Natural killer cell (primary cell): ENCODE data around the gene GYPC. TPM values are rescaled to one million over a fixed set of nuclear protein-coding genes. Genes with fewer than 3 reads are reported as not detected.

Source experiments
- ATAC-seq, 3 donors: fragments of 150-1000 bp in 2 of 3; fragments of 200-7000 bp in 1 of 3; cut with Tn5 transposase; 1 replicate in 1 of 3; 2 replicates in 2 of 3; pipeline ENCODE4 v1.10.0; 2021; ENCODE audit warnings: mild to moderate bottlenecking in 2 of 3, moderate library complexity in 2 of 3
- DNase-seq, 2 donors: peaks; one replicate each; pipeline versions ENCODE4 v3.0.0 to v3.0.0-alpha.2; 2013 to 2021; ENCODE audit warnings: mixed read lengths in 1 of 2
- H3K27ac ChIP-seq: one replicate; pipeline ENCODE4 v1.5.1; 2013; ENCODE audit warnings: mild to moderate bottlenecking, low read length
- H3K27me3 ChIP-seq: one replicate; pipeline ENCODE4 v1.6.1; 2013; ENCODE audit warnings: low read length; ENCODE audit not compliant: control insufficient read depth, insufficient read depth
- H3K36me3 ChIP-seq: one replicate; pipeline ENCODE4 v1.6.1; 2013; ENCODE audit warnings: low read length; ENCODE audit not compliant: control insufficient read depth, insufficient read depth
- H3K4me1 ChIP-seq: one replicate; pipeline ENCODE4 v1.6.1; 2013; ENCODE audit warnings: low read length; ENCODE audit not compliant: control insufficient read depth, insufficient read depth
- H3K4me3 ChIP-seq: one replicate; pipeline ENCODE4 v1.5.1; 2013; ENCODE audit warnings: low read length
- H3K9me3 ChIP-seq: one replicate; pipeline ENCODE4 v1.6.1; 2013; ENCODE audit warnings: low read length; ENCODE audit not compliant: control insufficient read depth, insufficient read depth
- H3K27ac Mint-ChIP-seq, 2 donors: one replicate each; pipeline ENCODE4 v1.8.0; 2022; ENCODE audit warnings: mild to moderate bottlenecking in 2 of 2, mixed read lengths in 2 of 2, moderate library complexity in 1 of 2
- H3K27me3 Mint-ChIP-seq, 2 donors: one replicate each; pipeline ENCODE4 v1.8.0; 2022; ENCODE audit warnings: low read depth in 2 of 2, mixed read lengths in 2 of 2
- H3K36me3 Mint-ChIP-seq: one replicate; pipeline ENCODE4 v1.8.0; 2022; ENCODE audit warnings: mixed read lengths
- H3K4me1 Mint-ChIP-seq, 2 donors: one replicate each; pipeline ENCODE4 v1.8.0; 2022; ENCODE audit warnings: mixed read lengths in 2 of 2
- H3K4me3 Mint-ChIP-seq: one replicate; pipeline ENCODE4 v1.8.0; 2022; ENCODE audit warnings: mild to moderate bottlenecking, moderate library complexity, mixed read lengths
- H3K9me3 Mint-ChIP-seq, 2 donors: one replicate each; pipeline ENCODE4 v1.8.0; 2022; ENCODE audit warnings: mixed read lengths in 2 of 2
- whole genome bisulfite sequencing: methylation state at CpG from one replicate; pipeline ENCODE4 v1.1.7; 2013; ENCODE audit warnings: missing lambda C conversion rate; ENCODE audit not compliant: insufficient coverage; 5-methylcytosine and 5-hydroxymethylcytosine counted together
- intact Hi-C: fragments of 100-400 bp; cut with micrococcal nuclease; formaldehyde crosslinking; loops from one replicate; pipeline ENCODE4 v1.14.2; 2022
- total RNA-seq, 4 donors: library from RNA; stranded (reverse); fragments of 120-200 nt in 1 of 4; gene quantifications; one replicate each; pipeline versions ENCODE4 v1.2.3 to v1.2.4, GENCODE V29; 2013 to 2022
- TF ChIP-seq, protein P1 (sequence below): fragments of 200-600 bp; IDR thresholded peaks from one replicate; pipeline ENCODE4 v1.8.0; 2022; ENCODE audit warnings: antibody characterized with exemption

Gene GYPC
- total RNA-seq, 3 donors from 2014 or later (not counting 1 experiment from before 2014, with no cell fraction given), result 74.2 to 92.3 (median 78.7) TPM

DNA sequence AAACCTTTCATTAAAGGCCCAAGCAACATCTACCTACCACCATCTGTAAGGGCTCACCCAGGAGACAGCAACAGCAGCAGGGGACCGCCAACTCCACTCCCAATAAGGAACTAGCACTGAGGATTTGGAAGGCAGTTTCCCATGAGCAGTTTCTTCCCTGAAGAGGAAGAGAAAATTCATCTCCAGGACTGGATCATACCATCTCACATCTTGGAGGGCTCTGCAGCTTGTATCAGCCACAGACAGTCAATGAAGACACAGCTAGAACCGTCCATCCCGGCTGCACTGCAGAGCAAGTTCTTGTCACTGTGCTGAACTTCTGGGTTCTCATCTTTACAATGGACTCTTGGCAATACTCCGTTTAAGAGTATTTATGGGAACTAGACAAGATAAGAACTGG lies 2.8 kb upstream of the GYPC start:
- intact Hi-C loops, result no loop called here
- Histone ChIP-seq H3K27ac (no peak overlapping the region), H3K27me3 (no peaks in the 10 kb centered on the region), H3K36me3 (no peaks in the 10 kb centered on the region), H3K4me3 (no peak overlapping the region), H3K4me1 (peaks cover 27% of the 10 kb centered on the region), H3K9me3 (no peaks in the 10 kb centered on the region)
- H3K4me1 Mint-ChIP-seq, result peaks cover 26 to 27% of the 10 kb centered on the region in 2 donors
- DNase-seq (no peak), ATAC-seq (no peak)
- H3K9me3 Mint-ChIP-seq, result no peaks in the 10 kb centered on the region
- H3K4me3 Mint-ChIP-seq, result no peak overlapping the region
- no peaks in the 10 kb centered on the region for H3K36me3 Mint-ChIP-seq
- WGBS, result 97% methylated on average over 4 of the region's 4 CpGs
- H3K27me3 Mint-ChIP-seq, result no peaks in the 10 kb centered on the region
- TF ChIP-seq, protein P1, sequence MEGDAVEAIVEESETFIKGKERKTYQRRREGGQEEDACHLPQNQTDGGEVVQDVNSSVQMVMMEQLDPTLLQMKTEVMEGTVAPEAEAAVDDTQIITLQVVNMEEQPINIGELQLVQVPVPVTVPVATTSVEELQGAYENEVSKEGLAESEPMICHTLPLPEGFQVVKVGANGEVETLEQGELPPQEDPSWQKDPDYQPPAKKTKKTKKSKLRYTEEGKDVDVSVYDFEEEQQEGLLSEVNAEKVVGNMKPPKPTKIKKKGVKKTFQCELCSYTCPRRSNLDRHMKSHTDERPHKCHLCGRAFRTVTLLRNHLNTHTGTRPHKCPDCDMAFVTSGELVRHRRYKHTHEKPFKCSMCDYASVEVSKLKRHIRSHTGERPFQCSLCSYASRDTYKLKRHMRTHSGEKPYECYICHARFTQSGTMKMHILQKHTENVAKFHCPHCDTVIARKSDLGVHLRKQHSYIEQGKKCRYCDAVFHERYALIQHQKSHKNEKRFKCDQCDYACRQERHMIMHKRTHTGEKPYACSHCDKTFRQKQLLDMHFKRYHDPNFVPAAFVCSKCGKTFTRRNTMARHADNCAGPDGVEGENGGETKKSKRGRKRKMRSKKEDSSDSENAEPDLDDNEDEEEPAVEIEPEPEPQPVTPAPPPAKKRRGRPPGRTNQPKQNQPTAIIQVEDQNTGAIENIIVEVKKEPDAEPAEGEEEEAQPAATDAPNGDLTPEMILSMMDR, result no peak
- H3K27ac Mint-ChIP-seq, result no peak overlapping the region

DNA sequence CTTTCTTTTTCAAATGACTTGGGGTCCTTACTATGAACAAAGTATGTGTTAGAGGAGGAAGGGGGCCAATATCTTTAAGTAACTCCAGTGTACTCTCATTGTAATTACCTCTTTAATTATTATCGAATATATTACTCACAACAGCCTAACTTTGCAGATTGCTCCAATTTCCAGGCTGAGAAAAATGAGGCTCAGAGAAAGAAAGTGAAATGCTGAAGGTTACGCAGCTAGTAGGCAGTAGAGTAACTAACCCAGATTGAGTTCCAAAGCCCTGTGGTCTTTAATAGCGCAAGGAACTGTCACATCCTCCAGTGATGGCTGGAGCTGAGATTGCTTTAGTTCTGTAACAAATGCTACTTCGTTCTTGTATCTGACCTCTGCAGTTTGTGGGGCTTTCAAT lies 2.2 kb upstream of the GYPC start:
- H3K4me3 Mint-ChIP-seq, result peak overlapping the region; percentile 6
- DNase-seq (no peak), ATAC-seq (no peak)
- no peaks in the 10 kb centered on the region for H3K36me3 Mint-ChIP-seq
- no peaks in the 10 kb centered on the region for H3K27me3 Mint-ChIP-seq
- TF ChIP-seq, protein P1, result no peak
- H3K4me3 ChIP-seq, result no peak overlapping the region
- no peaks in the 10 kb centered on the region for H3K9me3 ChIP-seq
- peaks cover 32% of the 10 kb centered on the region for H3K4me1 ChIP-seq
- H3K27ac ChIP-seq, result no peak overlapping the region
- intact Hi-C loops, result no loop called here
- H3K36me3 ChIP-seq, result no peaks in the 10 kb centered on the region
- WGBS, result 83% methylated on average over 3 of the region's 4 CpGs
- no peaks in the 10 kb centered on the region for H3K27me3 ChIP-seq
- peaks cover 33 to 34% of the 10 kb centered on the region in 2 donors for H3K4me1 Mint-ChIP-seq
- H3K9me3 Mint-ChIP-seq, result no peaks in the 10 kb centered on the region
- no peak overlapping the region for H3K27ac Mint-ChIP-seq

DNA sequence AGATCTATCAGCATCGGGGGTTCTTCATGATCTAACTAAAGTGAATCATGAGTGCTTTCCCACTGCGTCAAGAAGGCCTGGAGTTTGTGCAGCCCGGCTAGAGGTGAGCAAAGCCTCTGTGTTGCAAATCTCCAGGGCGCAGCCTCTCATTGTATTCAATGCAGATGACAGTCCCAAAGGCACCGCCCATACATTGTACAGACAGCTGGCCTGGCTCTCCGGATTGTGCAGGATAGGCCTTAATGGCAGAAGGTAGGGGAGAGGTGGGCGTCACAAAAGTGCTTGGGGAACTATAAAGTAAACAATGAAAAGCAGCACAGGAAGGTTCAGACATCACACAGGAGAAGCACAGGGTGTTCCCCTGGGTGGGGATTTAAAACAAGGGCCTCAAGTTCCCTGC lies 907 bp upstream of the GYPC start:
- peaks cover 45 to 46% of the 10 kb centered on the region in 2 donors for H3K4me1 Mint-ChIP-seq
- WGBS, result 96% methylated on average over 7 of the region's 7 CpGs
- peak overlapping the region; percentile 93 for H3K27ac ChIP-seq
- peaks cover 42% of the 10 kb centered on the region for H3K4me1 ChIP-seq
- H3K4me3 ChIP-seq, result no peak overlapping the region
- peak overlapping the region; percentile 96 for H3K4me3 Mint-ChIP-seq
- H3K36me3 ChIP-seq, result no peaks in the 10 kb centered on the region
- TF ChIP-seq, protein P1, result no peak
- H3K27me3 ChIP-seq, result no peaks in the 10 kb centered on the region
- no peak for ATAC-seq
- H3K9me3 Mint-ChIP-seq, result no peaks in the 10 kb centered on the region
- H3K9me3 ChIP-seq, result no peaks in the 10 kb centered on the region
- intact Hi-C loops, result loop anchor here (5.0 kb wide), 1 partner anchor 732 kb away; the partner anchor contains the start of gene MAP3K2
- no peaks in the 10 kb centered on the region for H3K27me3 Mint-ChIP-seq
- DNase-seq, result peak in 1 of 2 donors; percentile 22
- H3K27ac Mint-ChIP-seq, result peak overlapping the region; percentile 89 to 97
- no peaks in the 10 kb centered on the region for H3K36me3 Mint-ChIP-seq
